Hematopoietic multipotent progenitor cell treated with erythropoietin and hydrocortisone succinate and interleukin-3 and kit ligand, for 17 days (in vitro differentiated cells): ENCODE results near the gene CROCC2.

Experiments
- DNase-seq: peaks from one replicate; pipeline ENCODE4 v3.0.0-alpha.2; 2015; ENCODE audit warnings: low spot score

Gene CROCC2

GRCh38 chr2:240906141-240906910 lies at the start of gene CROCC2:
Gene CROCC2 (plus strand): TSS chr2:240906336. CDS start chr2:240906514, 178 bp downstream.
- DNase-seq = no peak

- no peak for DNase-seq
These were observed 48.8 kb upstream of the CROCC2 start for GRCh38 chr2:240857039-240858008.

DNA sequence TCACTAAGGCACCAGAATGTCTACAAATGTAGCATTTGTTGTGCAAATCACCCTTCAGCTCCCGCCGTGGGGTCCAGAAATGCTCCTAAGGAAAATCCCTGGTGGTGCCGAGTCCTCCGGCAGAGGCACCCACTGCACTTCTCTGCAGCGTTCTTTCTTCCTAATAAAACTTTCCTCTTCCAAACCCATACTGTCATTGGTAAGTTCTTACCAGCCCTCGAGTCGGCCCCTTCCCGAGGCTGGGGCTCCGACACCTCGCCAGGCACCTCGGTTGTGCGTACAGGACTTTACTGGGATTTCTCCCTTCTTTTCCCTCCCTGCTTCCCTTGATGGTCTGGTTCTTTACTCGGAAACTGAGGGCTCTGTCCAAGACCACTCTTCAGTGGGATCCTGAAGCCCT lies 47.8 kb upstream of the CROCC2 start:
- DNase-seq = no peak

DNA sequence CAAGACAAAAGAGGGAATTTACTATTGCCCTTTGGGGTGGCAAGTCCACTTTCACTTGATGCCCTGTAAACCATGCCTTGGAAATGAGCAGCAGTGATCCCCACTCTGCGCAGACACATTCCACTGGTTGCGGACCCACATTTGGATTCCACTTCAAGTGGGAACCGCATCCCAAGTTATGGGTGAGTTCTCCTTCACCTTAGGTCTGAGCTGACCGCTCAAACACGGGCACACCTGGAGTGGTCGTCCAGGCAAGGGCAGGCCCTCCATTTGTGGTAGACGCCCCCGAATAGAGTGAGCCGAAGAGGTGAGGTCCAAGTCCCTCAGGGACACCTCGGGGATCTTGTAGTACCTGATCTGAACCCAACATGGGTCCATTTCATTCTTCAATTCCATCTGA lies 47.3 kb upstream of the CROCC2 start:
- DNase-seq = no peak

DNA sequence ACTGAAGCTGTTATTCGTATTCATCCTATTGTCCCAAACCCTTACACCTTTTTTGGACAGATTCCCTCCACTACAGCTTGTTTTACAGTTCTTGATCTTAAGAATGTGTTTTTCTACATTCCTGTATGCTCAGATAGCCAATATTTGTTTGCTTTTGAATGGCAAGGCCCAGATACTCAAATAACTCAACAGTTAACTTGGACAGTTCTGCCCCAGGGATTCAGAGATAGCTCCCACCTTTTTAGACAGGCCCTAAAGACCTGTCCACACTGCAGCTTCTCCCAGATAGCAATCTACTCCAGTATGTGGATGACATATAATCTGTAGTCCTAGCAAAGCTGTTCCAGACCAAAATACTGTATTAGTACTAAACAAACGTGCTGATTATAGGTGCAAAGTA lies 44.6 kb upstream of the CROCC2 start:
- no peak for DNase-seq

GRCh38 chr2:240864475-240864874 lies 41.7 kb upstream of the CROCC2 start:
- DNase-seq = no peak

DNA sequence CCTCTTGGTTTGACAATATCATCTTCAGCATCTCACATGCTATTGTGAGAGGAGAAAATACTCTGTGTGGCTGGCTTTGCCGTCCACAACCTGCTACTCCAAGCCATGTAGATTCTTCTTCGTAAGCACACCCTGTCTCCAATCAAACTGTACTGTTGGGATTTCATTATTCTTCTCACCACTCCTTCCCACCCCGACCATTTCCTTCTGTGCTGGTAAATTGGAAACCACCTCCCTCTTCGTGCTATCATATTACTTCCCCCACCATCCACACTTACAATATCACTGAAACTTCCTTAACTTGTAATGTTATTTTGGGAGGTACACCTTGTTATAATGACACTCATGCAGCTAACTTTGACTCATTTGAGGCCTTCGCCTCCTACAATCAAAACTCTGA lies 40.7 kb upstream of the CROCC2 start:
- DNase-seq = no peak

DNA sequence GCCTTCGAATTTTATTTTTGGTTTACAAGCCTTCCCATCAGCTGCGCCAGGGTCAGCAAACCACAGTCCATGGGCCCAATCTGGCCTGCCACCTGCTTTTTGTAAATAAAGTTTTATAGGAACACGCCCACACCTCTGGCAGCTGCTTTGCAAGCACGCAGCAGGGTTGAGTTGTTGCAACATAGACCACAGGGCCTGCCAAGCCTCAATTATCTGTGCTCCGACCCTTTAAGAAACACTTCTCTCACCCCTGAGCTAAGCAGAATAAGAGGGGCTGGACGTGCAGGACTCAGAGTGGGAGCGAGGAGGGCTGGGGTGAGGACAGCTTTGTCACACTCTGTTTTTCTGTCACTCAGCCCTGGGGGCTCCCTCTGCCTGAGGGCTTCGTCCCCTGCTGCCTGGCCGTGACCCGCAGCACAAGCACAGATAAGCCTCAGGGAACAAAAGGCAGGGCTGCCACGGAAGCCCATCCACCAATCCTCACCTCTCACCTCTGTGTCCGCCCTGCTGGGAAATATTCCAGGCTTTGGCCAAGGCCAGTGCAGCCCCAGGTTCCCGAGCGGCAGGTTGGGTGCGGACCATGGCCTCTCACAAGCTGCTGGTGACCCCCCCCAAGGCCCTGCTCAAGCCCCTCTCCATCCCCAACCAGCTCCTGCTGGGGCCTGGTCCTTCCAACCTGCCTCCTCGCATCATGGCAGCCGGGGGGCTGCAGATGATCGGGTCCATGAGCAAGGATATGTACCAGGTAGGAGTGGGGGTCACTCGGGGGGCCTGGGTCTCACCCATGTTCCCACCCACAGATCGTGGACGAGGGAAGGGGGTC lies 37.6 kb upstream of the CROCC2 start, which contains the start of gene AGXT:
Gene AGXT, plus strand, starts transcription at position 539 of the 823 bp plus-strand sequence. Its CDS starts 42 bp downstream, at position 581.
- DNase-seq = no peak

DNA sequence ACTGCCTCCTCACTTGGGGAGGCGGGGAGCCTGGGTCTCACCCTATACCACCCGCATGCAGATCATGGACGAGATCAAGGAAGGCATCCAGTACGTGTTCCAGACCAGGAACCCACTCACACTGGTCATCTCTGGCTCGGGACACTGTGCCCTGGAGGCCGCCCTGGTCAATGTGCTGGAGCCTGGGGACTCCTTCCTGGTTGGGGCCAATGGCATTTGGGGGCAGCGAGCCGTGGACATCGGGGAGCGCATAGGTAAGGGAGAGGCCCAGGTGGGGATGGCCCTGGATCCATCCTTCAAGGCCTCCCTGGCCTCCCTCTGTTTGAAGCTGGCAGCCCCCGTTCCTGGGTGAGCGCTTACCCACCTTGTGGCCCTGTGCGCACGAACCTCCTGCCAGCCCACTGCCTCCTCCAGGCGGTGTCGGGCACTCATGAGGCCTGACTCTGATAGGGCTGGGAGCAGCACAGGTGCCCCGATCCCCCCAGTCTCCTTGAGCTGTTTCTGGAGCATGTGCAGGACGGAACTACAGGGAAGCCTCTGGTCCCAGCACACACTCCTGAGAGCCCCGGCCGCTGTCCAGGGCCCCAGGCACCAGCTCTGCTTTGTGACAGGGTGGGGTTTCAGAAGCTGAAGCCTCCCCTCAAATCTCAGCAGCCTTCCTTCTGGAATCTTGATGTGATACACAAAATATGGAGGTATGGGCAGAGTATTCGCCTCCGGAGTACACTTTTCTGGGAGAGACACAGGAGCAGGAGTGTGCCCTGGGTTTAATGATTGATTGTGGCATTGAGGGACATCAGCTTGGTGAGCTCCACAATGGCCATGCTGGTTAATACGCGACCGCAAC lies 36.8 kb upstream of the CROCC2 start:
- DNase-seq = no peak

DNA sequence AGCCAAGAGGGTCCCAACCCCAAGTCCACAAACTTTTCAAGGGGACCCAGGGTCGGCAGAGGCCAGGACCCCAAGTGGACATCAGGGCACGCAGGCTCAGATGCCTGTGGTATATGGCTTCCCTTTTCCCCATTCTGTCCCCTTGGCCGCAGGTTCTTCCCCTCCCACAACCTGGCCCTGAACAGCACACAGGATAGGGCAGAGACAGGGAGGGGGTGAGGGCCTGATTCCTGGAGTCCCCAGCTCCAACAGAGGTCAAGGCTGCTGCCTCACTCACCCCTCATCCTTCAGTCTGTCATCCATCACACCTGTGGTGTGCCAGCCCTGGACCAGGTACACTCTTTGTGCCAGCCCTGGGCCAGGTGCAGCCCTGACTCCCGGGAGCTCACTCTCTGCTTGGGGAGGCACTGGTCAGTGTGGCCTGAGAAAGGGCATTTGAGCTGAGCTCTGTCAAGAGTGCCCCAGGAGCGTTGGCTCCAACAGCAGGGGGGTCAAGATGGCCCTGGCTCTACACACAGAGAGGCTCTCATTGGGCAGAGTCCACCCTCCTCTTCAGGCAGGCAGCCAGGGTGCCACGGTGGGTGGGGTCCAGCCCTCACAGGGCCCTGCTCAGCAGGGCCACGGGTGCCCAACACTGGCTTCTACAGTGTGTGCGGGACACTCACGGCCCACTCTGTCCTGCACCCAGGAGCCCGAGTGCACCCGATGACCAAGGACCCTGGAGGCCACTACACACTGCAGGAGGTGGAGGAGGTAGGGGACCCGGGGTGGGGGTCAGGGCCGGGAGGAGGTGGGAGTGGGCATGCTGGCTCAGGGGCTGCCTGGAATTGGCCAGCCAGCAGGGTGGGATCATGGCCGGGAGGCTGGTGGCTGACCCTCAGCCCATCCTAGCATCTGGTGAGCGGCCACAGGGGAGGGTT lies 35.9 kb upstream of the CROCC2 start:
- DNase-seq = no peak

- no peak for DNase-seq
These were observed 34.8 kb upstream of the CROCC2 start for GRCh38 chr2:240871071-240871958.

DNA sequence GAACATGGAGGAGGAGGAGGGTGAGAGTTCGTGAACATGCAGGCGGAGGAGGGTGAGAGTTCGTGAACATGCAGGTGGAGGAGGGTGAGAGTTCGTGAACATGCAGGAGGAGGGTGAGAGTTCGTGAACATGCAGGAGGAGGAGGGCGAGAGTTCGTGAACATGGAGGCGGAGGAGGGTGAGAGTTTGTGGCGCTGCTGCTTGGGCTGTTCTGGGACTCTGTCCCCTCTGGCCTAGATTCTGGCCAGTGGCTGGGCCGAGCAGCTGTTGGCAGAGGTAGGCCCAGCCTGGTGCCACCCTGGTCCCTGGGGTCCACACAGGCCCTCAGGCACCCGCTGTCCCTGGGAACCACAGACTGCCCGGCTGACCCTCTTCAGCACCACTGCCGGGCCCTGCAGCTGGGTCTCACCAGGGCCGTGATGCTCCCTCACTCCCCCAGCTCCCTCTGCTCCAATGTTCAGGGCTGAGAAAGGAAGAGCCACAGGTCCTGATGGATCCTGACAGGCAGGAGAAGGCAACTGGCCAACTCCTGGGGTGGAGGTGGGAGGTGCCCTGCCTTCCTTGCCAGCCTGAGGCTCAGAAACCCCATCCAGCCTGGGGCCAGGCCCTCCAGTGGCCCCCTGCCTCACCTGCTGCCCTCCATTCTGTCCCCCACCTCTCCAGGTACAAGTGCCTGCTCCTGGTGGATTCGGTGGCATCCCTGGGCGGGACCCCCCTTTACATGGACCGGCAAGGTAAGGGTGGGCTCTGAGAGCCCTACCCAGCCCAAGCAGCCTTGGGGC lies 33.6 kb upstream of the CROCC2 start:
- no peak for DNase-seq

DNA sequence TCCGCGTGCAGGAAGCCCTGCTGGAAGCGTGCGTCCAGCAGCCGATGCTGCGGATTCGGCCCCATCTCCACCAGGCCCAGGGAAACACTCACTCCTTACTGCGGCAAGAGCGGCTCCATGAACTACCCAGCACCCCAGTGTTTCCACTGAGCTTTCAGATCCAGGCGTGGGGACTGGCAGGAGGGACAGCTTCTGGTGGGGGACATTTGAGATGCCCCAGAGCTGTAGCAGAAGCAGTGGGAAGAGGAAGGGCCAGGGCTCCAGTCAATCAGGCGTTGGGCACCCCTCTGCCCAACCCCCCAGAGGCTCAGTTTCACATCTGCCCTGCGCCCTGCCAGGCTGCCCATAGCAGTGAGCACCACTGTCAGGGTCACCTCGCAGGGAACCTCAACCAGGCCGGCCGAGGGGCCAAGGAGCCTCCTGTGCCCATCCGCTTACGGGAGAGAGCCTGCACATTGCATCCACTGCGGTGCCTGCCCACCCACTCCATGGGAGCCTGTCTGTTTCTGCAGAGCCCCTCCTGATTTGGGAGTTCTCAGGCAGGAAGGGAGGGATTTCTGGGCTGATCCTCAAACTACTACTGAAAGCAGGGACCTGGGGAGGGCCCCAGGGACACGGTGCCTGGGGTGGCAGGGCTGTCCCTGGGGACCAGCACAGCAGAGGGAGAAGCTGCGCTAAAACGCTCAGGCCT lies 32.9 kb upstream of the CROCC2 start:
- DNase-seq = no peak

- DNase-seq = no peak
These were observed 32.1 kb upstream of the CROCC2 start for GRCh38 chr2:240873805-240874714.

DNA sequence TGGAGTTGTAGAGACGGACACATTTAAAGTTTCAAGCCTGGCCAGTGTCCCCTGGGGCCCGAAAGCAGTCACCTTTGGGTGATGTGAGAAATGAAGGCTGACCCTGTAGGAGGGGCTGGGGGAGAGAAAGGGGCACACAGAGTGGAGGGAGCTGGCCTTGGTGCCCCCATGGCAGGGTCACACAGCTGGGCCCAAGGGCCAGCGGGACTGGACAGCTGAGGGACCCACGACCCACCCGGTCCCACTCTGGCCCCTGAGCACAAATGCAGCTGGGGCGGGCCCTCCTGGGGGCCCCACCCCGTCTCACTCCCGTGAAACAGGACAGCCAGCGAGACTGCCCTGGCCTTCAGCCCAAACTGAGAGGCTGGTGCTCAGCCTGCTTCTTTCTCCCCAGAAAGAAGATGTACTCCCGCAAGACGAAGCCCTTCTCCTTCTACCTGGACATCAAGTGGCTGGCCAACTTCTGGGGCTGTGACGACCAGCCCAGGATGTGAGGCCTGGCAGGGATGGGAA lies 31.4 kb upstream of the CROCC2 start:
- no peak for DNase-seq
